Measurements from ENCODE around the gene LHX5. TPM values are rescaled to one million over a fixed set of nuclear protein-coding genes. Genes with fewer than 3 reads are reported as not detected.

Gene LHX5
- total and polyA plus RNA-seq, 7 donors = not detected

DNA sequence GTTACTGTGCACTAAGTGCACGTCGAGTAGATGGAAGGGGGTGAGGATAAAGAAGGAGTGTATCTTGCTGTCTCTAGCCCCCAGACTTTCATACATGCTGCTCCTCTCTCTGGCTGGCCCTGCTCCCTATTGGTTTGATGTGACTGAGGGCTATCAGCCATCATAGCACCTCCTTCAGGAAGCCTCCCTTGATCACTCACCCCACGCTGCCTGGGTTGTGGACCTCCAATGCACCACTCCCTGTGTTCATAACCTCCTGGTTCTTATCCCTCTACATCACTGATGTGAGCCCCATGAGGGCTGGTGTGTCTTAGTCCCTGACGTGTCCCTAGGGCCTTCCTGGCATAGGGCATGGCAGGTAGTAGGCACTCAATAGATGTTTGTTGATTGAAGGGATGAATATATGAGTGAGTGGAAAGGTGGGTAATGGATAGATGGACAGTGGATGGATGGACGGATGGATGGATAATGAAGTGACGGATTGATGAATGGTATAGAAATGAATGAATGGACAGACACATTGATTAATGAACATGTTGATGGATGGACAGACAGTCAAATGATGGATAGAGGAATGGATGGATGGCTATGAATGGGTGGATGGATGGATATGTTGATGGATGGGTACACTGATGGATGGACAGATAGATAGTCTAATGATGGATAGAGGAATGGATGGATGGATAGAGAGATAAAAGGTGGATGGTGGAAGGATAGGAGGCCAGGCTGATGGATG is 34.5 kb downstream of the LHX5 start:
- Histone ChIP-seq H3K4me3 (no peak overlapping the region), H3K4me1 (no peaks in the 10 kb centered on the region), H3K27me3 (peaks cover 0 to 22% (median 0%) of the 10 kb centered on the region in 3 donors), H3K27ac (no peak overlapping the region), H3K9me3 (no peaks in the 10 kb centered on the region), H3K36me3 (no peaks in the 10 kb centered on the region)
- WGBS, 2 donors = 87 to 93% methylated on average over 6 of the region's 6 CpGs
- TF ChIP-seq, protein P1, sequence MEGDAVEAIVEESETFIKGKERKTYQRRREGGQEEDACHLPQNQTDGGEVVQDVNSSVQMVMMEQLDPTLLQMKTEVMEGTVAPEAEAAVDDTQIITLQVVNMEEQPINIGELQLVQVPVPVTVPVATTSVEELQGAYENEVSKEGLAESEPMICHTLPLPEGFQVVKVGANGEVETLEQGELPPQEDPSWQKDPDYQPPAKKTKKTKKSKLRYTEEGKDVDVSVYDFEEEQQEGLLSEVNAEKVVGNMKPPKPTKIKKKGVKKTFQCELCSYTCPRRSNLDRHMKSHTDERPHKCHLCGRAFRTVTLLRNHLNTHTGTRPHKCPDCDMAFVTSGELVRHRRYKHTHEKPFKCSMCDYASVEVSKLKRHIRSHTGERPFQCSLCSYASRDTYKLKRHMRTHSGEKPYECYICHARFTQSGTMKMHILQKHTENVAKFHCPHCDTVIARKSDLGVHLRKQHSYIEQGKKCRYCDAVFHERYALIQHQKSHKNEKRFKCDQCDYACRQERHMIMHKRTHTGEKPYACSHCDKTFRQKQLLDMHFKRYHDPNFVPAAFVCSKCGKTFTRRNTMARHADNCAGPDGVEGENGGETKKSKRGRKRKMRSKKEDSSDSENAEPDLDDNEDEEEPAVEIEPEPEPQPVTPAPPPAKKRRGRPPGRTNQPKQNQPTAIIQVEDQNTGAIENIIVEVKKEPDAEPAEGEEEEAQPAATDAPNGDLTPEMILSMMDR (IDR thresholded peaks at IDR 0.05) = no peak
- TF ChIP-seq EP300 (IDR thresholded peaks at IDR 0.05) = no peak
- no peak for TF ChIP-seq POLR2A (IDR thresholded peaks at IDR 0.05)
- no peak for TF ChIP-seq POLR2AphosphoS5 (IDR thresholded peaks at IDR 0.05)
- DNase-seq = no peak
- intact Hi-C loops (cut with DNase I) = no loop called here

GRCh38 chr12:113436586-113436985 is 35.1 kb downstream of the LHX5 start:
- WGBS, 2 donors = 89% methylated on average over 6 of the region's 6 CpGs
- intact Hi-C loops (cut with DNase I) = no loop called here
- no peaks in the 10 kb centered on the region for H3K4me1 ChIP-seq
- no peaks in the 10 kb centered on the region for H3K36me3 ChIP-seq
- no peak overlapping the region for H3K27ac ChIP-seq
- H3K4me3 ChIP-seq = no peak overlapping the region
- DNase-seq = no peak
- peaks cover 0 to 16% (median 0%) of the 10 kb centered on the region in 3 donors for H3K27me3 ChIP-seq
- TF ChIP-seq EP300 (IDR thresholded peaks at IDR 0.05) (no peak), POLR2AphosphoS5 (IDR thresholded peaks at IDR 0.05) (no peak), POLR2A (IDR thresholded peaks at IDR 0.05) (no peak)
- TF ChIP-seq, protein P1 (IDR thresholded peaks at IDR 0.05) = no peak
- no peaks in the 10 kb centered on the region for H3K9me3 ChIP-seq

- intact Hi-C loops (cut with DNase I) = no loop called here
- Histone ChIP-seq H3K27me3 (peaks cover 0 to 9% (median 0%) of the 10 kb centered on the region in 3 donors), H3K27ac (no peak overlapping the region), H3K4me3 (no peak overlapping the region), H3K36me3 (no peaks in the 10 kb centered on the region), H3K4me1 (no peaks in the 10 kb centered on the region), H3K9me3 (no peaks in the 10 kb centered on the region)
- DNase-seq = no peak
- WGBS, 2 donors = 90 to 92% methylated on average over 5 of the region's 5 CpGs
- TF ChIP-seq POLR2A (IDR thresholded peaks at IDR 0.05) (no peak), POLR2AphosphoS5 (IDR thresholded peaks at IDR 0.05) (no peak), EP300 (IDR thresholded peaks at IDR 0.05) (no peak)
- TF ChIP-seq, protein P1 (IDR thresholded peaks at IDR 0.05) = no peak
These were observed 36.3 kb downstream of the LHX5 start for GRCh38 chr12:113435367-113435766.

- no peaks in the 10 kb centered on the region for H3K27me3 ChIP-seq
- H3K36me3 ChIP-seq = no peaks in the 10 kb centered on the region
- intact Hi-C loops (cut with DNase I) = no loop called here
- H3K9me3 ChIP-seq = peaks cover 0 to 4% (median 0%) of the 10 kb centered on the region in 4 donors
- H3K4me1 ChIP-seq = no peaks in the 10 kb centered on the region
- no peak for TF ChIP-seq POLR2AphosphoS5 (IDR thresholded peaks at IDR 0.05)
- no peak for TF ChIP-seq POLR2A (IDR thresholded peaks at IDR 0.05)
- TF ChIP-seq, protein P1 (IDR thresholded peaks at IDR 0.05) = no peak
- no peak for TF ChIP-seq EP300 (IDR thresholded peaks at IDR 0.05)
- H3K4me3 ChIP-seq = no peak overlapping the region
- no peak for DNase-seq
- H3K27ac ChIP-seq = no peak overlapping the region
These were observed 38.7 kb downstream of the LHX5 start for GRCh38 chr12:113432986-113433385.

All from sigmoid colon (tissue), 7 donors.